Heart left ventricle (tissue), 13 donors: ENCODE measurements around the gene MCC.

Experiments used
- CTCF ChIP-seq, 12 donors: fragments of 200-600 bp; sonication (generic) in 4 of 12; IDR thresholded peaks; one replicate each; pipeline versions ENCODE4 v1.5.0 to v1.8.0; 2018 to 2022; ENCODE audit warnings: antibody characterized with exemption in 12 of 12, mild to moderate bottlenecking in 5 of 12
- POLR2A ChIP-seq, 2 donors: fragments of 450-650 bp; IDR thresholded peaks; one replicate each; pipeline ENCODE4 v1.6.1; 2017; ENCODE audit warnings: antibody characterized with exemption in 2 of 2, mild to moderate bottlenecking in 2 of 2, moderate library complexity in 2 of 2
- donor health status: ischemic (EF 13 %, LVEDD 7.1; RV severe dilation, severe dysfunction).
- donor health status: DM: no; HTN: yes; CAD: no.
- donor health status: DM: no; HTN: no; CAD: no.
- donor health status: ischemic (EF 25% LVEDD 6.9; RV normal size, moderate dysfunction).
- donor health status: ischemic (EF 25% LVEDD 5.7; RV mildly dilated, moderate dysfunction).
- donor health status: ischemic (EF 35%, LVEDD 5.7; RV mildly dilated, moderate dysfunction).
- donor health status: nonischemic (EF 11% LVEDD 7.7; RV severe dilation, severe dysfunction).
- donor health status: DM: yes; HTN: yes; CAD: no.
- donor health status: PGD.
- donor health status: ischemic (EF 29% LVEDD 5.4; RV normal size, mild dysfunction).
- donor health status: nonischemic (EF 23%, LVEDD 6.1; RV moderate dilation, normal function).

- TF ChIP-seq CTCF (IDR thresholded peaks at IDR 0.05) = no peak
- TF ChIP-seq POLR2A (IDR thresholded peaks at IDR 0.05) = no peak
Observed at GRCh38 chr5:113302120-113302519, 186.1 kb downstream of the MCC start.
